NOMO-1 treated with DMSO at 0.1 percent for 48 hours (cell line): ENCODE results near the gene ACP2.

ENCODE experiments used
- DNase-seq: peaks from one replicate; lab custom pipeline; 2025; ENCODE audit not compliant: unreplicated experiment; lab: John Stamatoyannopoulos, UW

The ACP2 gene

GRCh38 chr11:47248664-47249377, at the start of gene ACP2:
Gene ACP2 (minus strand): TSS chr11:47248814. CDS start chr11:47248789, 25 bp downstream.
- DNase-seq, result peak; percentile 68

- no peak for DNase-seq
Observed at GRCh38 chr11:47296045-47296444, 47.4 kb upstream of the ACP2 start.

- no peak for DNase-seq
Observed at GRCh38 chr11:47295385-47295784, 46.8 kb upstream of the ACP2 start.

GRCh38 chr11:47289856-47290255, 41.2 kb upstream of the ACP2 start:
- no peak for DNase-seq

GRCh38 chr11:47288066-47288465, 39.5 kb upstream of the ACP2 start:
- DNase-seq, result no peak

- DNase-seq, result no peak
Observed at GRCh38 chr11:47285969-47286770, 37.6 kb upstream of the ACP2 start.

GRCh38 chr11:47284151-47284550, 35.5 kb upstream of the ACP2 start:
- DNase-seq, result no peak

GRCh38 chr11:47282462-47282861, 33.8 kb upstream of the ACP2 start:
- no peak for DNase-seq

- no peak for DNase-seq
Observed at GRCh38 chr11:47280860-47281259, 32.2 kb upstream of the ACP2 start.

GRCh38 chr11:47280099-47280498, 31.5 kb upstream of the ACP2 start:
- DNase-seq, result no peak

- no peak for DNase-seq
Observed at GRCh38 chr11:47278769-47279168, 30.2 kb upstream of the ACP2 start.

- no peak for DNase-seq
Observed at GRCh38 chr11:47278058-47278457, 29.4 kb upstream of the ACP2 start.

- DNase-seq, result peak; percentile 9
Observed at GRCh38 chr11:47276923-47277322, 28.3 kb upstream of the ACP2 start.

- no peak for DNase-seq
Observed at GRCh38 chr11:47274495-47275235, 26.1 kb upstream of the ACP2 start.

- peak; percentile 32 for DNase-seq
Observed at GRCh38 chr11:47272706-47273105, 24.1 kb upstream of the ACP2 start.

GRCh38 chr11:47271961-47272661, 23.5 kb upstream of the ACP2 start:
- DNase-seq, result no peak

- no peak for DNase-seq
Observed at GRCh38 chr11:47271328-47271727, 22.7 kb upstream of the ACP2 start.

GRCh38 chr11:47270331-47271271, 22.0 kb upstream of the ACP2 start:
- DNase-seq, result peak; percentile 13

- peak; percentile 86 for DNase-seq
Observed at GRCh38 chr11:47269829-47270305, 21.3 kb upstream of the ACP2 start, which contains the start of gene MADD. Gene MADD (plus strand): TSS chr11:47270133.
